Natural killer cell treated with Interleukin-12 subunit alpha and Interleukin-12 subunit beta and Interleukin-15 and Interleukin-18, amount 100 ng/mL, for 72 hours (primary cell): Measurements from ENCODE around the gene LHFPL2. TPM values are rescaled to one million over a fixed set of nuclear protein-coding genes. Genes with fewer than 3 reads are reported as not detected.

Experiments
- ATAC-seq, 2 donors: fragments of 150-1000 bp; cut with Tn5 transposase in 1 of 2; sonication (Bioruptor Pico), chemical (Tn5 transposase) in 1 of 2; 2 replicates each; pipeline ENCODE4 v1.10.0; 2021
- DNase-seq: peaks from one replicate; pipeline ENCODE4 v3.0.0; 2022; ENCODE audit warnings: low spot score
- H3K27ac Mint-ChIP-seq, 2 donors: 1 replicate in 1 of 2; 2 replicates in 1 of 2; pipeline ENCODE4 v1.8.0; 2022; ENCODE audit warnings: mixed read lengths in 2 of 2, mild to moderate bottlenecking in 1 of 2, moderate library complexity in 1 of 2
- H3K27me3 Mint-ChIP-seq, 2 donors: 1 replicate in 1 of 2; 2 replicates in 1 of 2; pipeline ENCODE4 v1.8.0; 2022; ENCODE audit warnings: mixed read lengths in 2 of 2
- H3K36me3 Mint-ChIP-seq: one replicate; pipeline ENCODE4 v1.8.0; 2022; ENCODE audit warnings: mixed read lengths
- H3K4me1 Mint-ChIP-seq, 2 donors: 1 replicate in 1 of 2; 2 replicates in 1 of 2; pipeline ENCODE4 v1.8.0; 2022; ENCODE audit warnings: low read depth in 2 of 2, mixed read lengths in 2 of 2, mild to moderate bottlenecking in 1 of 2
- H3K4me3 Mint-ChIP-seq: one replicate; pipeline ENCODE4 v1.8.0; 2022; ENCODE audit warnings: mixed read lengths
- H3K9me3 Mint-ChIP-seq: 2 replicates; pipeline ENCODE4 v1.8.0; 2022; ENCODE audit warnings: mixed read lengths
- total RNA-seq, 2 donors: library from RNA; stranded (reverse); gene quantifications; one replicate each; pipeline ENCODE4 v1.2.3, GENCODE V29; 2022

LHFPL2 gene
- total RNA-seq, 2 donors from 2014 or later: 0.45 to 1.8 TPM

GRCh38 chr5:78613756-78614155 is 34.8 kb downstream of the LHFPL2 start:
- no peak overlapping the region for H3K27ac Mint-ChIP-seq
- DNase-seq (no peak), ATAC-seq (no peak)
- no peaks in the 10 kb centered on the region for H3K36me3 Mint-ChIP-seq
- H3K4me3 Mint-ChIP-seq: no peak overlapping the region
- no peaks in the 10 kb centered on the region for H3K4me1 Mint-ChIP-seq
- H3K9me3 Mint-ChIP-seq: no peaks in the 10 kb centered on the region
- peaks cover 0 to 3% of the 10 kb centered on the region in 2 donors for H3K27me3 Mint-ChIP-seq

GRCh38 chr5:78613151-78613533 is 35.4 kb downstream of the LHFPL2 start:
- no peaks in the 10 kb centered on the region for H3K36me3 Mint-ChIP-seq
- no peak for ATAC-seq
- H3K4me3 Mint-ChIP-seq: no peak overlapping the region
- no peaks in the 10 kb centered on the region for H3K9me3 Mint-ChIP-seq
- no peaks in the 10 kb centered on the region for H3K4me1 Mint-ChIP-seq
- peaks cover 0 to 3% of the 10 kb centered on the region in 2 donors for H3K27me3 Mint-ChIP-seq
- no peak for DNase-seq
- no peak overlapping the region for H3K27ac Mint-ChIP-seq

DNA sequence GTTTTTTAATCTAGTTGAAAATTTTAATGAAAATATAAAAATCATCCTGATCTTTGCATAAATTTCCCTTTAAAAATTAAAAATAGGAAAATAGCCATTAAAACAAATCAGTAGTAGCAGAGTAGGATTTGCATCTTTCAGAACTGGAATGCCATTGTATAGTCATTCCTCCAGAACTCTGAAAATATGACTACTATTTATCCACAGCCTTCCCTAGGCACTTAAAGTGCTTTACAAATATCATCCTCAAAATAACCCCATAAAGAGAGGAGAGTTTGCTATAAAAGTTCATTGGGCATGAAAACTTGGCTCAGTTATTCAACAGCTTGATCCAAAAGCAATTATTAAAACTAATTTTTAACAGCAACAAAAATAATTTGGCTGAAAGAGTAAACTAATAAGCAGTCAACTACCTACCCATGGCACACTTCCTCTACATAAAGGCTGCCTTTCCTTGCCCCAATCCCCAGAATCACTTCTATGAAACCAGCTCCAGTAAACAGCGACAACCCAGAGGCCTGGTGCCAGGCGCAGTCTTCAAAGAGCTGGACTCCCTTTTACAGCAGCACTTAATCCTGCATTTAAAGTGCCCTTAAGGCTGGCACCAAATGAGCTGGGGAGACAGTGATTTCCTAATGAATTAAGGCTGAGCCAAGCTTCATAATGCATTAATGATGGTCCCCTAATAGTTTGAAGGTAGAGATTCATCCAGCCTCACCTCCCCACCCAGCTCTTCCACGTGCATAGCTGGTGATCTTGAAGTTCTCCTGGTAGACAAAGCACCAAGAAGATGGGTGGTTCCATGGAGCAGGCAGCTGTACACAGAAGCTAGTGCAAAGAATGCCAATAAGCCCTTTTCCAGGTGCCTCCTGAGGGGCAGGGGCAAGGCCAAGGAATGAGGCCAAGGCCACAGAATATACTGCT is 36.1 kb downstream of the LHFPL2 start:
- no peaks in the 10 kb centered on the region for H3K9me3 Mint-ChIP-seq
- ATAC-seq (no peak), DNase-seq (no peak)
- H3K27me3 Mint-ChIP-seq: peaks cover 6 to 7% of the 10 kb centered on the region in 2 donors
- H3K4me3 Mint-ChIP-seq: no peak overlapping the region
- no peaks in the 10 kb centered on the region for H3K36me3 Mint-ChIP-seq
- H3K4me1 Mint-ChIP-seq: no peaks in the 10 kb centered on the region
- H3K27ac Mint-ChIP-seq: no peak overlapping the region

DNA sequence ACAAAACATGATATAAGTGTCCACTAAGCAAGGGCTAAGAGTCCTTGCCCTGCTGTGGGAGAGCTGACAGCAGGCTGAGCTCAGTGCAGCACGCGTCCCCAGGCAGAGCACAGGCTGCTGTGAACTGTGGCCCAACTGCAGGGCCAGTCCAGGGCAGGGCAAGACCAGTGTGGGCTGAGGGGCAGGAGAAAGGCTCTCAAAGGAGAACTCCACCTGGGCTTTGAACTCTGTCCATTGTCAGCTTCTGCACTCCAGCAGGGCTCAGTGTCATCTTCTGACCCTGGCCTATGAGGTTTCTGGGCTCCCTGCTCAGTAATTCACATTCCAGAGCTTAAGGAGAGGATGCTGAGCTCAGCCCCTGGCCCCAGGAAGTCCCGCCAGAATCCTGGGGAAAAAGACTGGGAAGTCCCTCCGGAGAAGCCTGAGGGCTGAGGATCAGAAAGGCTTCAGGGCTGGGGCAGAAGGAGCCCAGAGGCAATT is 37.4 kb downstream of the LHFPL2 start:
- H3K4me3 Mint-ChIP-seq: no peak overlapping the region
- H3K27me3 Mint-ChIP-seq: peaks cover 5 to 7% of the 10 kb centered on the region in 2 donors
- H3K27ac Mint-ChIP-seq: no peak overlapping the region
- peak in 1 of 2 donors; percentile 53 for ATAC-seq
- no peaks in the 10 kb centered on the region for H3K36me3 Mint-ChIP-seq
- DNase-seq: no peak
- no peaks in the 10 kb centered on the region for H3K4me1 Mint-ChIP-seq
- H3K9me3 Mint-ChIP-seq: no peaks in the 10 kb centered on the region

- Mint-ChIP-seq H3K4me1 (no peaks in the 10 kb centered on the region), H3K27ac (no peak overlapping the region), H3K27me3 (peaks cover 5 to 12% of the 10 kb centered on the region in 2 donors), H3K4me3 (no peak overlapping the region), H3K36me3 (no peaks in the 10 kb centered on the region), H3K9me3 (no peaks in the 10 kb centered on the region)
- DNase-seq: no peak
- peak in 1 of 2 donors; percentile 33 for ATAC-seq
Observed at GRCh38 chr5:78610636-78611035, 37.9 kb downstream of the LHFPL2 start.

DNA sequence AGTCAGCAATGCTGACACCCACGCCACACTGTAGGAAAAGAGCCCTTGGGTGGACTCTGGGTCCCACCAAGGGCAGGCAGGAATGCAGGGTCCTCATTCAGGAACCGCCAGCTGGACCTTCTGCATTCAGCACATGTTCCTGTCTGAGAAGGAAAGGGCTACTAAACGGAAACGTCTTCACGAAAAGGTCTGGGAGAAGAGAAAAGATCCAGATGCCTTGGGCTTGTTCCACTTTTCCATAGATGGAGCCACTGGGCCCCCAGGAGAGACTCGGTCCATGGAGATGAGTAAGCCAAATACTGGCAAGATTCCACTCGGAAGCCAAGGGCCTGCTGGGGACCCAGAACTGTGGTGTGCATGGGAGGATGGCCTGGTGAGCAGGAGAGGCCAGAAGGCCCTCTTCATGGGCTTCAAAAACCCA is 38.4 kb downstream of the LHFPL2 start:
- Mint-ChIP-seq H3K4me3 (no peak overlapping the region), H3K36me3 (no peaks in the 10 kb centered on the region), H3K9me3 (no peaks in the 10 kb centered on the region), H3K4me1 (no peaks in the 10 kb centered on the region), H3K27ac (no peak overlapping the region), H3K27me3 (peaks cover 5 to 15% of the 10 kb centered on the region in 2 donors)
- ATAC-seq (no peak), DNase-seq (no peak)

DNA sequence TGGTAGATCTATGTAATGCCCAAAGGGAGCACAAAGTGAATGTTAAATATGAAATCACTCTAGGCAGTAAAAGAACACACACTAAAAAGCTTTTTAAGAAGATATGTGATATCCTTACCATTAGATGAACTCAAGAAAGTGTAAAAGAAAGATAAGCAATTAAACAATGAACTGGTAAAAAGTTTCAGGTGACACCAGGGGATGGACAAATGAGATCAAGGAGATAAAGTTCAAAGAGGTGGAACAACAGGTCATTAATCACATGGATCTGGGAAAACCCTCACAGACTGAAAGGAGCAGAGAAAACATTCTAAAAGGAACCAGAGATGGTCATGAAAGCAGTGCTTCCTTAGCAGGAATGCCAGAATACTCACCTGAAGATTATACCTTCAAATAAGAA is 40.7 kb downstream of the LHFPL2 start:
- Mint-ChIP-seq H3K9me3 (no peaks in the 10 kb centered on the region), H3K4me1 (no peaks in the 10 kb centered on the region), H3K36me3 (no peaks in the 10 kb centered on the region), H3K4me3 (no peak overlapping the region), H3K27me3 (peaks cover 5 to 15% of the 10 kb centered on the region in 2 donors), H3K27ac (no peak overlapping the region)
- DNase-seq (no peak), ATAC-seq (no peak)

GRCh38 chr5:78606241-78606640 is 42.3 kb downstream of the LHFPL2 start:
- Mint-ChIP-seq H3K4me3 (no peak overlapping the region), H3K27ac (no peak overlapping the region), H3K36me3 (no peaks in the 10 kb centered on the region), H3K4me1 (no peaks in the 10 kb centered on the region), H3K27me3 (peaks cover 5 to 15% of the 10 kb centered on the region in 2 donors), H3K9me3 (no peaks in the 10 kb centered on the region)
- ATAC-seq (no peak), DNase-seq (no peak)

- Mint-ChIP-seq H3K4me3 (no peak overlapping the region), H3K9me3 (no peaks in the 10 kb centered on the region), H3K27me3 (peaks cover 7 to 20% of the 10 kb centered on the region in 2 donors)
Observed at GRCh38 chr5:78605611-78606010, 43.0 kb downstream of the LHFPL2 start.

DNA sequence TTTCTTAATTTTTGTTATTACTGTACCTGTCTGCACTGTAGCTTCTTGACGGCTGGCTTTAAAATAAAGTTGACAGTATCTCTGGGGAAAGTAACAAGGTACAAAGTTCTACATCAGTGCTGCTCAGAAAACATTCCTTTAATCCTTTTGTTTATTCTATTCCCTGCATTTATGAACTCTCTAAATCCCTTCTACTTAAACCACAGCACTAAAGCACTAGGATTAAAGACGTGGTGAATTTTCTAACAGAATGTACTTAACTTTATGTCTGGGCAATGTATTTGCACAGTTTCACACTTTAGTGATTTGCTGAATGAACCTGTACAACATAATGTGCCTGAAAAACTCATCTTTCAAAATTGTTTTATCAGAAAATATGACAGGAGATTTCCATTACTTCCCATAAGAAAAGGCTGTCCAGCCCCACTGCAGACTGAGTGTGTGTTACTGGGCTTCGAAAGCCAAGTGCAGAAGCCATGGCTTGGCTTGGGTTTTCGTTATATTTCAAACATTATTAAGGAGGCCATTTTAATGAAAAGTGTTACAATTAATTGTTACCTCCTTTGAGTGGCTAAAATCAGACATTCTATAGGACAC is 43.8 kb downstream of the LHFPL2 start:
- Mint-ChIP-seq H3K27me3 (peaks cover 7 to 23% of the 10 kb centered on the region in 2 donors), H3K36me3 (no peaks in the 10 kb centered on the region), H3K4me3 (no peak overlapping the region), H3K4me1 (no peaks in the 10 kb centered on the region), H3K9me3 (no peaks in the 10 kb centered on the region), H3K27ac (no peak overlapping the region)
- DNase-seq (no peak), ATAC-seq (no peak)

More at GRCh38 chr5:78605611-78606010, 43.0 kb downstream of the LHFPL2 start:
- no peaks in the 10 kb centered on the region for H3K36me3 Mint-ChIP-seq
- ATAC-seq (no peak), DNase-seq (no peak)
- H3K4me1 Mint-ChIP-seq: no peaks in the 10 kb centered on the region
- no peak overlapping the region for H3K27ac Mint-ChIP-seq

GRCh38 chr5:78603636-78604175 is 44.9 kb downstream of the LHFPL2 start:
- Mint-ChIP-seq H3K27ac (no peak overlapping the region), H3K4me1 (no peaks in the 10 kb centered on the region), H3K4me3 (no peak overlapping the region), H3K27me3 (peaks cover 7 to 23% of the 10 kb centered on the region in 2 donors), H3K36me3 (no peaks in the 10 kb centered on the region), H3K9me3 (no peaks in the 10 kb centered on the region)
- ATAC-seq: no peak
- no peak for DNase-seq

- no peaks in the 10 kb centered on the region for H3K4me1 Mint-ChIP-seq
- ATAC-seq: no peak
- no peak for DNase-seq
- no peak overlapping the region for H3K4me3 Mint-ChIP-seq
- no peak overlapping the region for H3K27ac Mint-ChIP-seq
- peaks cover 6 to 23% of the 10 kb centered on the region in 2 donors for H3K27me3 Mint-ChIP-seq
- H3K36me3 Mint-ChIP-seq: no peaks in the 10 kb centered on the region
- H3K9me3 Mint-ChIP-seq: no peaks in the 10 kb centered on the region
Observed at GRCh38 chr5:78602400-78602799, 46.2 kb downstream of the LHFPL2 start.

DNA sequence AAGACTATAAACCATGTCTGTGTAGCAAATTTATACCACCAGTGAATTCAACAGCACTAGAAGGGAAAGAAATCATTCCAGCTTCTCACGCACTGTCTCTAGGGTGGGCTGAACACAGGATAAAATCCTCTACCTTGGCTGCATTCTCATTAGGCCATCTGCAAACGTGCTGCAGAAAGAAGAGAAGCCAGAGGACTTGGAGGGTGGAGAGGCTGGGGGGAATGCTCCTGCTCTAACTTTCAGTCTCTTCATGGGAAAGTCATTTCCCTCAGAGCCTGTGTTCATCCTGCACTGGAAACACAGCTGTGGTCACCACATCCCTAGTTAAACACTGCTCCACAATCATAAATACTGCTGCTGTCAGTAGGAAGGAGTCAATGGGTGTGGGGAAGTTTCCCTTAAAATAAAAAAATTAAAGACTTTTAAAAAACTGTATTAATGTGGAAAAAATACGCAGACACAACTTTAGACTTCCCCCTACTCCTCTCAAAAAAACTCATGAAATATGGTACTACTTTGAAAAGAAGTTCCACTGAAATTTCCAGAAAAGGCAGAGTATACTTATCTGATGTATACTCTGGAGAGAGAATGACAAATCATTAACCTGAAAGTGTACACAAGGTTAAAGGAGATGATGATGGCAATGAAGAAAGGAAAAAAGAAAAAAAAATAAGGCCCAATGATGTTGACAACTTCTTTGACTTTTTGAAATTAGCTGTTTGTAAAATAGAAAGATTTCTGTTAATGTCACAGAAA is 46.8 kb downstream of the LHFPL2 start:
- Mint-ChIP-seq H3K27me3 (peaks cover 5 to 27% of the 10 kb centered on the region in 2 donors), H3K36me3 (no peaks in the 10 kb centered on the region), H3K27ac (no peak overlapping the region), H3K4me1 (no peaks in the 10 kb centered on the region), H3K9me3 (no peaks in the 10 kb centered on the region), H3K4me3 (no peak overlapping the region)
- DNase-seq (no peak), ATAC-seq (no peak)
